Measurements from ENCODE around the gene ARMC7. TPM values are rescaled to one million over a fixed set of nuclear protein-coding genes. Genes with fewer than 3 reads are reported as not detected.
"Not testable (repeated sequence)": the region's sequence is repeated elsewhere in the genome, so short reads cannot be mapped to it uniquely, and the experiment has no call there.

ARMC7 gene
- total RNA-seq, 1 donor from 2014 or later, result 3.0 TPM

GRCh38 chr17:75102385-75102821 lies 7.4 kb upstream of the ARMC7 start:
- no peak for DNase-seq

DNA sequence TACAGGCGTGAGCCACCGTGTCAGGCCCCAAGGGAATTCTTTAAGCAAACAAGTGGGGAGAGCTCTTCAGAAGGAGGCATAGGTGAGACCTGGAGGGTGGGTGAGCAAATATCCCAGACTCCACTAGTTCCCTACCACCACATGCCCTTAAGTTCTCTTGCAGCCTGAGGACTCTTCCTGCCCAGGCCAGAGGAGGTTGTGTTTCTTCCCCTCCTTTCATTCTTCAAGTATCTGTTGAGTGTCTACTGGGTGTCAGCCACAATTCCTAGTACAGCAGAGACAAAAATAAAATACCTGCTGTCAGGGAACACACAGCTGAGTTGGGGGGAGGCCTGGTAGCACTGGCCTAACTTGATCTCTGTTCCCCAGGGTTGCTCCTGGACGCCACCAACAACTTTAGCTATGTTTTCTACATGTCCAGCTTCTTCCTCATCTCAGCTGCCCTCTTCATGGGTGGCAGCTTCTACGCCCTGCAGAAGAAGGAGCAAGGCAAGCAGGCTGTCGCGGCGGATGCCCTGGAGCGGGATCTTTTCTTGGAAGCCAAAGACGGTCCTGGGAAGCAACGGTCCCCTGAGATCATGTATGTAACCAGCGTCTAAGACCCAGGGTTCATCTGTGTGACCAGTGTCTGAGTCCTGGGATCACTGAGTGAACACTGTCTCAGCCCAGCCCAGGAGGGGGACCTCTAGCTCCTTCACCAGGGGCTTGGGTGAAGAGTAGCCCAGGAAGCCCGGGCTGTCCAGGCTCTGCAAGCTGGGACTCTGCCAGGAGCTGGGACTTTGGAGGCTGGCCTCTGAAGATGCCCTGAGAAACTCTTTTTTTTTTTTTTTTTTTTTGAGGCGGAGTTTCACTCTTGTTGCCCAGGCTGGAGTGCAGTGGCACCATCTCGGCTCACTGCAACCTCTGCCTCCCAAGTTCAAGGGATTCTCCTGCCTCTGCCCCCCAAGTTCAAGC lies 5.9 kb upstream of the ARMC7 start:
- DNase-seq, result no peak

- DNase-seq, result no peak
These were observed 4.4 kb upstream of the ARMC7 start for GRCh38 chr17:75105126-75106080.

- no peak for DNase-seq
These were observed 1.6 kb upstream of the ARMC7 start for GRCh38 chr17:75108193-75108592.

GRCh38 chr17:75109046-75109406 lies 743 bp upstream of the ARMC7 start:
- no peak for DNase-seq

DNA sequence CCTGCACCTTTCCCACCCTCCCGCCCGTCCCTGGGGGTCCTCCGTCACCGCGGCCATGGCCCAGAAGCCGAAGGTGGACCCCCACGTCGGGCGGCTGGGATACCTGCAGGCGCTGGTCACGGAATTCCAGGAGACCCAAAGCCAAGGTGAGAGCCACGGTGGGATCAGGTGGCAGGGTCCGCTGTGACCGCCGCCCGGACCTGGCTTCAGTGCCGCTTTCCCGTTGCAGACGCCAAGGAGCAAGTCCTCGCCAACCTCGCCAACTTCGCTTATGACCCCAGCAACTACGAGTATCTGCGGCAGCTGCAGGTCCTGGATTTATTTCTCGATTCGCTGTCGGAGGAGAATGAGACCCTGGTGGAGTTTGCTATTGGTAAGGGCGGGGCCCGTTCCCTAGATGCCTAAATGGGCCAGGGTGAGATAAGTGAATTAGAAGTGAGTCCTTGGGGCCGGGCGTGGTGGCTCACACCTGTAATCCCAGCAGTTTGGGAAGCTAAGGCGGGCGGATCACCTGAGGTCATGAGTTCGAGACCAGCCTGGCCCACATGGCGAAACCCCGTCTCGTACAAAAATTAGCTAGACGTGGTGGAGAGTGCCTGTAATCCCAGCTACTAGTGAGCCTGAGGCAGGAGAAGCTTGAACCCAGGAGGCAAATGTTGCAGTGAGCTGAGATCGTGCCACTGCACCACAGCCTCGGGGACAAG lies 617 bp downstream of the ARMC7 start:
- DNase-seq, result no peak

DNA sequence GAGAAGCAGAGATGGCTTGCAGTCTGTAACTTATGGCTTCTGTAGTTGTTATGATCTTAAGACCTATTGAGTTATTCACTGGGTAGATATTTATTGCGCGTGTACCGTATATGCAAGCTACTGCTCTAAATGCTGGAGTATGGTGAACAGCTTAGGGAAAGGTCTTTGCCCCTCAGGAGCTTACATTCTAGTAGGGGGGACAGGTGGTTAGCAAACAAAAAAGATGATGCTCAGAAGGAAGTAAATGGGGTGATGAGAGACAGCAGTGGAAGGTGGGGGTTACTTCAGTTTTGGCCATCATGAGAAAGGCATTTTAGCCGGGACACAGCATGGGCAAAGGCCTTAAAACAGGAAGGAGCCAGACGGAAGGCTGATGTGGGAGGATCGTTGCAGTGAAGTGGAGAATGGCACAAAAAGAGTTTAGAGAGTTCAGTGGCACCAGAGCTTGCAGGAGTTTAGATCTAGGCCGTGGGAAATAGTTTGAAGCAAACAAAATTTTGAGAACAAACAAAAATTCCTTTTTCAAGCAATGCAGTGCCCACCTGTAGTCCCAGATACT lies 2.1 kb downstream of the ARMC7 start:
- DNase-seq, result no peak

DNA sequence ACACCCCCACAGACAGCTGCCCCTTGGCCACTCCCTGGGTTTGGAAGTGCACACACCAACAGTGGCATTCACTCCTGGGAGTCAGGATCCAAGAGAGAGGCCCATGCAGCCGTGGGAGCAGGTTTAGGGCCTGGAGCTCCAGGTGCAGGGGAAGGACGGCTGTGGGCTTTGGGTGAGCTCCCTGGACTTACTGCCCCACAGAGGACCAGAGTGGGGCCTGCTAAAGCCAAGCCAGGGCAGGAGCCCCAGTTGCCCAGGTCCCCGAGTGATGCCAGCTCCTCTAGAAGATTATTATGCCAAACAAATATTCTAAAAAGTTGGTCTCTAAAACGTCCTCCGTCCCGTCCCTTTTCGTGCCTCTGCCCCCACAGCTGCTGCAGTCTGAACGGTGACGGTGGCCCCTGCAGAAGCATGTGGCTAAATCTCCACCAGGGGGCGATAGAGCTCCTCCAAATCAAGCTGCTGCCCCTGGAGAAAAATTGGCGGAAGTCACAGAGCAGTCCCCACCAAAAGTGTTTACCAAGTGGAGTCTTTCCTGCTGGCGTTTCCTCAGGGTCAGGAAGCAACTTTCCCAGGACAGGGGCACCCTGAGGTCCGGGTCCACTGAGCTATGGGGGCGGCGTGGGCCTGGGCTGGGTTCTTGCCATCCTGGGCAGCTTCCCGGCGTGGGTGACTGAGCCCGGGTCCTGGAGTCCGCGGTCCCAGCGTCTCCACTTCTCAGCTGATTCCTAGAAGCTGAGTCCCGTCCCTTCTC lies 4.2 kb downstream of the ARMC7 start:
- DNase-seq, result peak; percentile 82

DNA sequence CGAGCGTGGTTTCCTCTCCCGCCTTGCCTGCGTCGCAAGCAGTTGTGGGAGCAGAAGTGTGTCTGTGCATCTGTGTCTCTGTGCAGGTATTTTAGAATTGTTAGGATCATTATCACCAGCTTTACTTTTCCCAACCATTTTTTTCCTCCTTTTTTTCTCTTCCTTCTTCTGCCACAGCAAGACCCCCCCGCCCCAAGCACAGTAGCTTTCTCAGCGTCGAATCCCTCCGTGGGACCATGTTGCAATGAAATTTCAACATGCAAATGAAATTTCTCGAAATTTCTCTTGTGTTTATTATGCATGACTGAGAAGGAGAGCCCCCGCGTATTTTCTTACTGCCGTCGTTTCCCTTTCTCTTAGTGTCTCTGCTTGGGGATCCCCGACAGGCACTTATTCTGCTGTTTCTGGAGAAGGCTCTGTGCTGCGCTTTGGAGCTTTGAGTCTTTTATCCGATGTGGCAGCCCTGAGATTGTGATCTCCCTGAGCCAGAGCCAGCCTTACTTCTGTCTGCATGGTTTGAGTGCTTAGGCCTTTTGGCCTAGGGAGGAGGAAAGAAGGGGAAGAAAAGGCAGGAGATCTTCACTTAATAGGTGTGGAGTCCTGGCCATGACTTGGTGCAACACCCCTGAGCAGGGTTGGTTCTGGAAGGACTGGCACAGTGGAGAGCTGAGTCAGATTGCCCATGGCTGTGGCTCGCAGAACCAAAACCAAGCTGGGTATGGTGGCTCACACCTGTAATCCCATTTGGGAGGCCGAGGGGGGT lies 5.0 kb downstream of the ARMC7 start:
- DNase-seq, result no peak

GRCh38 chr17:75115555-75115954 lies 5.8 kb downstream of the ARMC7 start:
- DNase-seq, result no peak

GRCh38 chr17:75116737-75117136 lies 7.0 kb downstream of the ARMC7 start:
- DNase-seq, result no peak

- DNase-seq, result no peak
These were observed 8.5 kb downstream of the ARMC7 start for GRCh38 chr17:75118307-75118706.

- peak; percentile 18 for DNase-seq
These were observed 14.5 kb downstream of the ARMC7 start for GRCh38 chr17:75124041-75124818.

DNA sequence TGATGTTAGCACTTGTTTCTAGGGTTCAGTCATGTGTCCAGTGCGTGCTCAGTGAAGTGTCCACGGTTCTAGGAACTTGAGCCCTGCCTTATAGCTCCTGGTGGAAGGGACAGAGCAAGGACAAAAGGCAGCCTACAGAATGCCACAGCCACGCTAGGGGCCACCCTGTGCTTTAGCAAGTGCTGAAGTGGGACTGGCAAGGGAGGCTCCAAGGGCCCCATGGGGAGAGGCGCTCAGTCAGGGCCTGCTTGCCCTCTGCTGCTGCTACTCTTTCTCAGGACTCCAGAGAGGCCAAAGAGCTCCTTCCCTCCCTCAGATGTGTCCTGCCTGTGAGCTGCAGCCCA lies 15.0 kb downstream of the ARMC7 start:
- no peak for DNase-seq

DNA sequence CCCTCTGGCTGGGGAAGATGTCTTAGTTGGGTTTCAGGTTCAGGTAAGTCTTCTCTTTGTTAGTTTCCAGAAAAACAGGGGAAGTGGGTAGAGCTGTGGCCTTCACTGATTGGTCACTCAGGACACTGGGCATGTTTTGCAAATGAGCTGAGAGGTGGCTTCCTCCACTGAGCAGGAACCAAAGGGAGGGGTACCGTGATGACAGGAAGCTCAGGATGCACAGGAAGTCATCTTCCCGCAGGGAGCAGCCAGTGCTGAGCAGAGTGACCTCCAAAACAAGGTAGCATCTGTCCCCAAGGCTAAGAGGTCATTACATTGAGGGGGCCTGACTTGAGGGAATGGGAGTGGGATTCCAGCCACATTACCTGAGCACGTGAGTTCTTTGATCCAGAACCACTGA lies 16.2 kb downstream of the ARMC7 start:
- DNase-seq, result no peak

DNA sequence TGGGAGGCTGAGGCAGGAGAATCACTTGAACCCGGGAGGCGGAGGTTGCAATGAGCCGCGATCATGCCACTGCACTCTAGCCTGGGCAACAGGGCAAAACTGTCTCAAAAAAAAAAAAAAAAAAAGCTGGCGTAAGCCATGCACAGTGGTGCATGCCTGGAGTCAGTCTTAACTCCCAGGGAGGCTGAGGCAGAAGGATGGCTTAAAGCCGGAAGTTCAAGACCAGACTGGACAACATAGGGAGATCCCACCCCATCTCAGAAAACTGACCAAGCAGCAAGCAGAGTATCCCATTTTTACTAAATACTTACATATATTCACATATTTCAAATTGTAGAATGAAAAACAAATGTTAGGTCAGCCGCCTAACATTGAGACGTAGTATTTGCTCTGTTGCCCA lies 17.2 kb downstream of the ARMC7 start:
- no peak for DNase-seq

DNA sequence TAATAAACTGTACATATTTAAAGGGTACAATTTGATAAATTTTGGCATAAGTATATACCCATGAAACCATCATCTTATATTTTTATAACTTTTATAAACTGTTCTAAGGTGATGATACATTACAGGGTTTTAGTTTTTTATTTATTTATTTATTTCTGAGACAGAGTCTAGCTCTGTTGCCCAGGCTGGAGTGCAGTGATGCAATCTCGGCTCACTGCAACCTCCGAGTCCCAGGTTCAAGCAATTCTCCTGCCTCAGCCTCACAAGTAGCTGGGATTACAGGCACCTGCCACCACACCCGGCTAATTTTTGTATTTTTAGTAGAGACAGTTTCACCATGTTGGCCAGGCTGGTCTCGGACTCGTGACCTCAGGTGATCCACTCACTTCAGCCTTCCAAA lies 18.2 kb downstream of the ARMC7 start:
- DNase-seq, result not testable (repeated sequence)

DNA sequence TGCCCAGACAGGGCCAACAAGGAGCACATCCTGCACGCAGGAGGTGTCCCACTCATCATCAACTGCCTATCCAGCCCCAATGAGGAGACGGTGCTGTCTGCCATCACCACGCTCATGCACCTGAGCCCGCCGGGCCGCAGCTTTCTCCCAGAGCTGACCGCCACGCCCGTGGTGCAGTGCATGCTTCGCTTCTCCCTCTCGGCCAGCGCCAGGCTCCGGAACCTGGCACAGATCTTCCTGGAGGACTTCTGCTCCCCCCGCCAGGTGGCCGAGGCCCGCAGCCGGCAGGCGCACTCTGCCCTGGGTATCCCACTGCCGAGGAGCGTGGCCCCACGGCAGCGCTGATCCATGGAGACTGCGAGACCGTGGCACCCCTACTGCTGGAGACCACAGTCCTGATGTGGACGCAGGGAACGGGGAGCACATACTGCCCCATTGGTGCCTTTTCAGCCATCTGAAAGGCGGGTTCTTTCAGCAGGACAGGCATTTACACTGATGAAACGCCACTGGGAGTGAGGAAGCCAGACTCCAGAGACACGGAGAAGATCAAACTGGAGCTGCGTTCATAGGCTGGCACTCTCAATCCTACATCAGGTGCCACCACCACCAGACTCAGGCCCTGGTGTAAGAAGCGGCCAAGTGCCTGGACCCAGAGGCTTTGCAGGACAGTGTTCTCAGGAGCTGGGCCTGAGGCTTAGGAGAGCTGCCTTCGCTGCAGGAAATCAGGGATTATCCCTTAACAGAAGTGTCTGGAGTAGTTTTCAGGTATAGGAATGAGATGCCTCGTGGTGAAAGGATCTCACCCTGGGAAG lies 19.1 kb downstream of the ARMC7 start:
- DNase-seq, result no peak

DNA sequence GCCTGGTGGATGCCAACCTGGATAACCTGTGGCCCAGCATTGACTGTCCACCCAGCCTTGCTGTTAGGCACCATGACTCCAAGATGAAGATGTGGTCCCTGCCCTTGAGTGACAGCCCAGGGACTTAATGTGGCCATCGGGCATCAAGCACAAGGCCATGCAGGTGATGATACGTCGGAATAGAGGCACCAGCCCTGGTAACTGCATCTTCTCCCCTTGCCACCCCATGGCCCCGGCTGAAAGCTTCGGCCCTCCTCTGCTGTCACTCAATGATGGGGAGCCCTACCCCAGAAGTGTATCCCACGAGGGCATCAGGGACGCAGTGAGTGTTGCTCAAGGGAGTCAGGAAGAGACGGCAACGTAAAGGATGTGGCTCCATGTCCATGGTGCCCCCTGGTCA lies 19.8 kb downstream of the ARMC7 start:
- DNase-seq, result no peak

Measured in occipital lobe (tissue), 2 donors.